Measurements from ENCODE around the gene NEBL.

Gene NEBL

GRCh38 chr10:20883552-20883951, 13.6 kb downstream of the NEBL start:
- Histone ChIP-seq H3K27ac (no peak overlapping the region), H3K27me3 (replicated peaks) (no peaks in the 10 kb centered on the region), H3K4me3 (ENCODE audit: low read depth, low read length) (no peak overlapping the region), H3K36me3 (replicated peaks) (no peaks in the 10 kb centered on the region)
- no peak for TF ChIP-seq CTCF (IDR thresholded peaks at IDR 0.05; ENCODE audit: low read depth, low read length, missing control alignments)
- in situ Hi-C loops (cut with HindIII; ENCODE audit: low pct_ligation_motif_present, low sequenced_read_pairs): no loop called here
- DNase-seq: no peak

- H3K27ac ChIP-seq: no peak overlapping the region
- no peaks in the 10 kb centered on the region for H3K36me3 ChIP-seq (replicated peaks)
- H3K4me3 ChIP-seq (ENCODE audit: low read depth, low read length): no peak overlapping the region
- H3K27me3 ChIP-seq (replicated peaks): no peaks in the 10 kb centered on the region
- no peak for TF ChIP-seq CTCF (IDR thresholded peaks at IDR 0.05; ENCODE audit: low read depth, low read length, missing control alignments)
- no peak for DNase-seq
- in situ Hi-C loops (cut with HindIII; ENCODE audit: low pct_ligation_motif_present, low sequenced_read_pairs): no loop called here
Observed at GRCh38 chr10:20882091-20882490, 15.0 kb downstream of the NEBL start.

- no peak for DNase-seq
- Histone ChIP-seq H3K27me3 (replicated peaks) (no peaks in the 10 kb centered on the region), H3K27ac (no peak overlapping the region), H3K4me3 (ENCODE audit: low read depth, low read length) (no peak overlapping the region), H3K36me3 (replicated peaks) (no peaks in the 10 kb centered on the region)
- TF ChIP-seq CTCF (IDR thresholded peaks at IDR 0.05; ENCODE audit: low read depth, low read length, missing control alignments): no peak
- in situ Hi-C loops (cut with HindIII; ENCODE audit: low pct_ligation_motif_present, low sequenced_read_pairs): no loop called here
Observed at GRCh38 chr10:20879136-20879535, 18.0 kb downstream of the NEBL start.

- in situ Hi-C loops (cut with HindIII; ENCODE audit: low pct_ligation_motif_present, low sequenced_read_pairs): no loop called here
Observed at GRCh38 chr10:20877986-20878983, 18.8 kb downstream of the NEBL start.

GRCh38 chr10:20877554-20877953, 19.6 kb downstream of the NEBL start:
- H3K36me3 ChIP-seq (replicated peaks): no peaks in the 10 kb centered on the region
- no peak for DNase-seq
- no peak for TF ChIP-seq CTCF (IDR thresholded peaks at IDR 0.05; ENCODE audit: low read depth, low read length, missing control alignments)
- no peak overlapping the region for H3K4me3 ChIP-seq (ENCODE audit: low read depth, low read length)
- in situ Hi-C loops (cut with HindIII; ENCODE audit: low pct_ligation_motif_present, low sequenced_read_pairs): no loop called here
- H3K27ac ChIP-seq: no peak overlapping the region
- H3K27me3 ChIP-seq (replicated peaks): no peaks in the 10 kb centered on the region

More at GRCh38 chr10:20877986-20878983, 18.8 kb downstream of the NEBL start:
- TF ChIP-seq CTCF (IDR thresholded peaks at IDR 0.05; ENCODE audit: low read depth, low read length, missing control alignments): no peak
- Histone ChIP-seq H3K27me3 (replicated peaks) (no peaks in the 10 kb centered on the region), H3K27ac (no peak overlapping the region), H3K4me3 (ENCODE audit: low read depth, low read length) (no peak overlapping the region), H3K36me3 (replicated peaks) (no peaks in the 10 kb centered on the region)
- DNase-seq: no peak

All from brain microvascular endothelial cell (primary cell).